SK-N-SH treated with all-trans-retinoic acid at 6 μM for 48 hours (cell line): ENCODE data around the gene SYTL2.
A peak's percentile ranks its signal among the peaks of the same experiment; 100 is the strongest.

Experiments
- ATAC-seq: fragments of 200-7000 bp; cut with Tn5 transposase; 3 replicates; pipeline ENCODE4 v1.9.1; 2020; ENCODE audit warnings: mild to moderate bottlenecking, moderate library complexity
- BACH2 ChIP-seq: fragments of 250-450 bp; sonication (Bioruptor Pico); IDR thresholded peaks from 2 replicates; pipeline ENCODE4 v1.9.0; 2021; ENCODE audit warnings: mild to moderate bottlenecking, borderline replicate concordance
- CSDC2 ChIP-seq: fragments of 250-450 bp; sonication (Bioruptor Pico); IDR thresholded peaks from 2 replicates; pipeline ENCODE4 v1.5.0; 2020; ENCODE audit warnings: mild to moderate bottlenecking, moderate library complexity
- CSRNP3 ChIP-seq: fragments of 250-450 bp; sonication (Bioruptor Pico); IDR thresholded peaks from 2 replicates; pipeline ENCODE4 v1.5.1; 2021; ENCODE audit warnings: mild to moderate bottlenecking, moderate library complexity
- ESRRG ChIP-seq: fragments of 250-450 bp; sonication (Bioruptor Pico); IDR thresholded peaks from 2 replicates; pipeline ENCODE4 v1.6.1; 2021; ENCODE audit warnings: mild to moderate bottlenecking
- GLIS3 ChIP-seq: fragments of 250-450 bp; sonication (Bioruptor Pico); IDR thresholded peaks from 2 replicates; pipeline ENCODE4 v1.5.0; 2020; ENCODE audit warnings: mild to moderate bottlenecking, moderate library complexity
- ISL1 ChIP-seq: fragments of 250-450 bp; sonication (Bioruptor Pico); IDR thresholded peaks from 2 replicates; pipeline ENCODE4 v2.1.2; 2022; ENCODE audit warnings: mild to moderate bottlenecking, moderate library complexity
- PPARA ChIP-seq: fragments of 250-450 bp; sonication (Bioruptor Pico); IDR thresholded peaks from 2 replicates; pipeline ENCODE4 v1.5.0; 2020; ENCODE audit warnings: mild to moderate bottlenecking, borderline replicate concordance
- RARB ChIP-seq: fragments of 250-450 bp; sonication (Bioruptor Pico); IDR thresholded peaks from 2 replicates; pipeline ENCODE4 v1.8.0; 2021; ENCODE audit warnings: mild to moderate bottlenecking, moderate library complexity
- SNAI2 ChIP-seq: fragments of 250-450 bp; sonication (Bioruptor Pico); IDR thresholded peaks from 2 replicates; pipeline ENCODE4 v1.5.0; 2020; ENCODE audit warnings: mild to moderate bottlenecking, moderate library complexity
- TCF4 ChIP-seq: fragments of 250-450 bp; sonication (Bioruptor Pico); IDR thresholded peaks from 2 replicates; pipeline ENCODE4 v1.8.0; 2021; ENCODE audit warnings: mild to moderate bottlenecking, moderate library complexity, borderline replicate concordance
- TOX ChIP-seq: fragments of 250-450 bp; sonication (Bioruptor Pico); IDR thresholded peaks from 2 replicates; pipeline ENCODE4 v1.8.0; 2021; ENCODE audit warnings: mild to moderate bottlenecking, moderate library complexity, borderline replicate concordance
- TSHZ2 ChIP-seq: fragments of 250-450 bp; sonication (Bioruptor Pico); IDR thresholded peaks from 2 replicates; pipeline ENCODE4 v1.5.0; 2020; ENCODE audit warnings: mild to moderate bottlenecking, moderate library complexity
- ZC3H10 ChIP-seq: fragments of 250-450 bp; sonication (Bioruptor Pico); IDR thresholded peaks from 2 replicates; pipeline ENCODE4 v1.5.1; 2021; ENCODE audit warnings: mild to moderate bottlenecking, moderate library complexity
- ZFP3 ChIP-seq: fragments of 250-450 bp; sonication (Bioruptor Pico); IDR thresholded peaks from 2 replicates; pipeline ENCODE4 v1.5.0; 2020; ENCODE audit warnings: mild to moderate bottlenecking, moderate library complexity
- ZFP30 ChIP-seq: fragments of 450-650 bp; formaldehyde crosslinking; IDR thresholded peaks from 2 replicates; pipeline ENCODE4 v1.5.0; 2022; ENCODE audit warnings: mild to moderate bottlenecking, moderate library complexity
- ZNF565 ChIP-seq: fragments of 450-650 bp; formaldehyde crosslinking; conservative IDR thresholded peaks from 2 replicates; pipeline ENCODE4 v1.5.0; 2020; ENCODE audit warnings: low read depth, mild to moderate bottlenecking, moderate library complexity
- ZNF70 ChIP-seq: fragments of 450-650 bp; formaldehyde crosslinking; IDR thresholded peaks from 2 replicates; pipeline ENCODE4 v1.5.0; 2020; ENCODE audit warnings: mild to moderate bottlenecking, moderate library complexity
- ZNF8 ChIP-seq: fragments of 450-650 bp; formaldehyde crosslinking; IDR thresholded peaks from 2 replicates; pipeline ENCODE4 v1.5.0; 2020; ENCODE audit warnings: mild to moderate bottlenecking, moderate library complexity

Gene SYTL2

GRCh38 chr11:85664615-85665481, 146.1 kb downstream of the SYTL2 start, which contains the start of gene CREBZF:
CREBZF (minus strand) TSS chr11:85665129; CDS start chr11:85664875, 254 bp downstream.
- TF ChIP-seq ZFP3 (CRISPR knock-in tag) (peak; percentile 55; the same call in 1 of the 2 replicates), CSDC2 (CRISPR knock-in tag) (no peak), CSRNP3 (CRISPR knock-in tag) (0 out of 2 replicates have a peak, but pooled peaks have one; percentile 21), GLIS3 (0 out of 2 replicates have a peak, but pooled peaks have one; percentile 20), PPARA (CRISPR knock-in tag) (no peak), ZNF70 (no peak)
- ATAC-seq = peak; percentile 93

- peak; percentile 60 for ATAC-seq
- TF ChIP-seq BACH2 (CRISPR knock-in tag) (no peak), ZNF565 (CRISPR knock-in tag) (no peak), TOX (CRISPR knock-in tag) (no peak)
Observed at GRCh38 chr11:85663753-85664614, 147.0 kb downstream of the SYTL2 start.

GRCh38 chr11:85663080-85663752, 147.7 kb downstream of the SYTL2 start:
- TF ChIP-seq GLIS3 = no peak
- no peak for TF ChIP-seq RARB (CRISPR knock-in tag)
- no peak for TF ChIP-seq ZFP3 (CRISPR knock-in tag)
- TF ChIP-seq TSHZ2 (CRISPR knock-in tag) = no peak
- TF ChIP-seq ZC3H10 (CRISPR knock-in tag) = no peak
- no peak for TF ChIP-seq TCF4 (CRISPR knock-in tag)
- no peak for TF ChIP-seq SNAI2
- no peak for TF ChIP-seq ISL1 (CRISPR knock-in tag)
- no peak for TF ChIP-seq ZFP30 (CRISPR knock-in tag)
- no peak for TF ChIP-seq ESRRG (CRISPR knock-in tag)
- TF ChIP-seq ZNF8 (CRISPR knock-in tag) = no peak
- no peak for TF ChIP-seq ZNF565 (CRISPR knock-in tag)
- ATAC-seq = no peak

- peak; percentile 55; the same call in 1 of the 2 replicates for TF ChIP-seq TCF4 (CRISPR knock-in tag)
- TF ChIP-seq TSHZ2 (CRISPR knock-in tag) = no peak
- TF ChIP-seq, all 23 proteins: peak for 1
- ATAC-seq = no peak
Observed at GRCh38 chr11:85661972-85662664, 148.8 kb downstream of the SYTL2 start.
